ENCODE data around the gene HOXC9.
A peak's percentile ranks its signal among the peaks of the same experiment; 100 is the strongest.

The HOXC9 gene

DNA sequence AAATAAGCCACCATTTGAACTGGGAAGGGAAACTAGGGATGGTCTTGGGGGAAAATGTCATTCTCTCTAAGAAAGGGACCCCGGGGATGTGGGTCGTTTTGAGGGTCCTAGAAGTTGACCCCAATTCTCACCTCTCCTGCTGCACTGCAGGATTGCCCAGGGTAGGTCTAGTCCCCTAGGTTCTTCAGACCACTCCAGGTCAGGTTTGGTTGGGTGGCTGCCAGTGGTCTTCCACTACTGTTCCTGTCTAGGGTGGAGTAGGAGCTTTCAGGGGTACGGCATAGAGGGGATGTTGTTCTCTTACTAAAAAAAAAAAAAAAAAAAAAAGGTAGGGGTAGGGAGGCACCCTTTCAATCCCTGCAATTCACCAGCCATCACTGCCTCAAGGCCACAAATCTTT is 16.1 kb downstream of the HOXC9 start:
- no peak for DNase-seq

DNA sequence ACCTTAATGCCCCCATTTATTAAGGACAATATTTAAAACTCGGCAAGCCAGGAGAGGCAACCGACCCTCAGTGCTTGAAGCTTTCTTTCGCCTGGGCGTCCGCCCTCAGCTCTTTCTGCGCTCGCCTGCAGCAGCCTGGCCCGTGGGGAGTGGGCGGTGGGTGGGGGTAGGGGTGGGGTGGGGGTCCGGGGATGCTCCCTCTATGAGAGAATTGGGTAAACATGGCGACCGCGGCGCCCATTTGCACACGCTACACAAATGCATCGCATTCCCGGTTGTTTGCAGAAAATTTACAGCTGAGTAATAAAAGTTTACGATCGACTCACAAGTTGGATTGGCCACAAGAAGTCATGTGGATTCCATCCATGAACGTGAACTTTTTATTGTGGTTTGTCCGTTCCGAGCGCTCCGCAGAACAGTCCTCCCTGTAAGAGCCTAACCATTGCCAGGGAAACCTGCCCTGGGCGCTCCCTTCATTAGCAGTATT is 16.6 kb downstream of the HOXC9 start:
- DNase-seq = no peak

DNA sequence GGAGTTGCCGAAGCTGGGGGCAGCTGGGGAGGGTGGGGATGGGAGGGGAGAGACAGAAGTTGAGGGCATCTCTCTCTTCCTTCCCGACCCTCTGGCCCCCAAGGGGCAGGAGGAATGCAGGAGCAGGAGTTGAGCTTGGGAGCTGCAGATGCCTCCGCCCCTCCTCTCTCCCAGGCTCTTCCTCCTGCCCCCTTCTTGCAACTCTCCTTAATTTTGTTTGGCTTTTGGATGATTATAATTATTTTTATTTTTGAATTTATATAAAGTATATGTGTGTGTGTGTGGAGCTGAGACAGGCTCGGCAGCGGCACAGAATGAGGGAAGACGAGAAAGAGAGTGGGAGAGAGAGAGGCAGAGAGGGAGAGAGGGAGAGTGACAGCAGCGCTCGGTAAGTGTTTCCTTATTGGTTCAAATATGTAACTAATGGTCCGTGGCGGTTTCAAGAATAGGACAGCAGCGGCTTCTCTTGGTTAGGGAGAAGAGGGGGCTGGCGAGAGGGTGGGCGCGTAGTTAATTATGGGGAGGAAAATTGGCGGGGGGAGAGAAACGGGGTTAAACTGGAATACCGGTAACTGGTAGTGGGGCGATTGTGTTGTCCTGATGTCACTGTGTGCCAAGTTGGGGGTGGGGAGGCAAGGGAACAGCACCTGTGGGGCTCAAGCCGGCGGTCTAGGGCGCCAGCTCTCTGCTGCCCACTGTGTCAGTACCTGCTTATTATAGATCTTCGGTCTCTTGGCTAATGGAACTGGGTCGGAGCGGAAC is 17.2 kb downstream of the HOXC9 start:
- DNase-seq = no peak

DNA sequence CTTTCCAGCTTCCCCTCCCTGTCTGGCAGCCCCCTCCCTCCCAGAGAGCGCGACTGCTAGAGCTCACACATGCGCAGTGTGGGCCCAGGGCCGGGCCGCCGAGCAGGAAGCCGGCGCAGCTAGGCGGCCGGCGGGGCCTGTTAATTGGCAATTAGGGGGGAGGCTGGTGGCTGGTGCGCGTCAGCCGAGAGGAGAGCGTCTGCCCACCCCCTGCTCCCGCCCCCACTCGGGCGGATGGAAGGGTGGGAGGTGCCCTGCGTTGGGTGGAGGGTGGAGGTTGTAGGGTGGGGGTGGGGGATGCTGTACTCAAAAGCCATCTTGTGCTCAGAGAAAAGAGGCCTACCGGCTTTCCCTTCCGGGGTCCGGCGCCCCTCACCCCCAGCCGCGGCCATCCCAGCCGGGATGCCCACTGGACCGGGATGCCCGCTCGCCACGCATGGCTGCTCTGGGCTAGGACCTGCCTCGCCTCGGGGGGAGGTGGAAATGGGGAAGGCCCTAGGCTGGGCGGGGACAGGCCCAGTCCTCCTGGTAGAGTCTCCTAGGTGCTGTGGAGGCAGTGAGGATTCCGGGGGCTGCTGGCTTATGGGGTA is 18.0 kb downstream of the HOXC9 start:
- peak; percentile 84 for DNase-seq

DNA sequence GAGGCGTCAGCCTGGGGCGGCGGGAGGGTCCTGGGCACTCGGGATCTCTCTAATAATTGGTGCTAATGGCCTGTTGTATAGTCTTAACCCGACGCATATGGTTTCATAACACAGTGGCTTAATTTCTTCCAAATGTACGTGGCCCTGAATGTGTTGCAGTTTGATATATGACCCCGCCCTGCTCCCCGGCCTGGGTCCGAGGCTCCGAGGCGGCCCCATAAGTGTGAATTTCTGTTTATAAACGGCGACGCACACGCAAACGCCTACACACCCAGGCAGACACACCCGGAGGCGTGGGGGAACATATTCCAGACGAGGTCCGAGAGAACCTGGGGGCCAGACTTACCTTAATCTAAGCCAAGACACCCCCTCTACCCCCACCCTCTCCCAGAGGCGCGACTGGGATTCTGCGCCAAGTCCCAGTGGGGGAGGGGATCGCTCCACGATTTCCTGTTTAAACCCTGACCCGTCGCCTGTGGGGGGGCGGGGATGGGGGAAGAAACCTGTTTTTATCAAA is 18.6 kb downstream of the HOXC9 start:
- DNase-seq = no peak

DNA sequence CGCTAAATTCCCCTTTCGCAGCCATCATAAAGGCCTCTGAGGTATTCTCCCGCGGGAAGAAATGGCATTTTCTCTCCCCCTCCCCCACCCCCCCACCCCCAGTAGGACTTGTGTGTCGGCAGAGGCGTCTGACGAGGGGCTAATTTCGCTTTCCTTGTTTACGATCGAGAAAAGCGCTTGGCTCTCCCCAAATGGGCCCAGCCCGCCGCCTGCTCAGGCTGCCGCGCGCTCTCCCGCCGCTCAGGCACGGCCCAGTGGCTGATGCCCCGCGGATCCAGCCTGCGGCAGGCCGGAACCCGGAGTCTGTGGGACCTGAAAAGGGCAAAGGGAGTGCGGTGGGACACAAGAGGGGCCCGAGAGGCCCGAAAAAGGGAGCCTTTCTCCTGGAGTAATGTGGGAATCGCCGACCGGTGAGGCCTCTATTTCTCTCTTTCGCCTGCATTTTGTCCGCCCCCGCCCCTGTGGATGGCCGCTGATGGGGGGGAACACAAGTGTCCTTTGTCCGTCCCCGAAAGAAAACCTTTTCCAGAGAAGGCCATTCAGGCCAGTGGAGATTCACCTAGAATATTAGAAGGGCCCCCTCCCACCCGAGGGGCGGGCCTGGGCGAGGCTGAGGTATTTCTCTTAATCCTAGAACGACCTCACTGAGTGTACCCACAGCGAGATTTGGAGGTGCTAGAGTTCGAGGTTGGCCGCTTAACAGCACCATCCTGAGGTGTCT is 19.3 kb downstream of the HOXC9 start:
- DNase-seq = no peak

DNA sequence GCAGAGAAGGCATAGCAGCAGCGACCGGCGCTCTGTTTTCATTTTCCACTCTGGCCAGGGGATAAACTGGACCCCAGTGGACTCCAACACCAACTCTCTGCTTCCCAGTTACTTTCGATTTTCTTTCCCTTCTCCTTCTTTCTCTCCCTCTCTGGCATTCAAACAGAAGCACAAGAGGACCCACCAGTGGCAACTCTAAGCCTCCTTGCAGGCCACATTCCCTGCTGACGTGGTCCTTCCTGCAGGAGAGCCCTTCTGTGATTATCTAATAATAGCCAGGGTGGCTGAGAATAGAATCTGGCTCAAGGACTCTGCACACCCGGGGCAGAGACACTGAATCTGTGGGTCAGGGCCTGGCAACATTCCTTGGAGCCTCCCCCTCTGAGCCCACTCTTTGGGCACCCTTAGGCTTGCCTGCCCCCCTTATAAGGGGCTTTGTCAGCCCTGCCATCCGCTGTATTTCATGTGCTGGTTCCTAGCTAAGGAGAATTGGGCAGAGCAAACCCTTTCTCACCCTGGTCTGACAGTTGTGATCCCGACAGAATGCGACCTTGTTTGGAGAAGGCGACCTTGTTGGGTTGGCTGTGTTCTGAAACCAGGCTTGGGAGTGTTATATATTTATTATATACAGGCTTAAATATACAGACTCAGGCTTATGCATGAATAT is 20.1 kb downstream of the HOXC9 start:
- no peak for DNase-seq

DNA sequence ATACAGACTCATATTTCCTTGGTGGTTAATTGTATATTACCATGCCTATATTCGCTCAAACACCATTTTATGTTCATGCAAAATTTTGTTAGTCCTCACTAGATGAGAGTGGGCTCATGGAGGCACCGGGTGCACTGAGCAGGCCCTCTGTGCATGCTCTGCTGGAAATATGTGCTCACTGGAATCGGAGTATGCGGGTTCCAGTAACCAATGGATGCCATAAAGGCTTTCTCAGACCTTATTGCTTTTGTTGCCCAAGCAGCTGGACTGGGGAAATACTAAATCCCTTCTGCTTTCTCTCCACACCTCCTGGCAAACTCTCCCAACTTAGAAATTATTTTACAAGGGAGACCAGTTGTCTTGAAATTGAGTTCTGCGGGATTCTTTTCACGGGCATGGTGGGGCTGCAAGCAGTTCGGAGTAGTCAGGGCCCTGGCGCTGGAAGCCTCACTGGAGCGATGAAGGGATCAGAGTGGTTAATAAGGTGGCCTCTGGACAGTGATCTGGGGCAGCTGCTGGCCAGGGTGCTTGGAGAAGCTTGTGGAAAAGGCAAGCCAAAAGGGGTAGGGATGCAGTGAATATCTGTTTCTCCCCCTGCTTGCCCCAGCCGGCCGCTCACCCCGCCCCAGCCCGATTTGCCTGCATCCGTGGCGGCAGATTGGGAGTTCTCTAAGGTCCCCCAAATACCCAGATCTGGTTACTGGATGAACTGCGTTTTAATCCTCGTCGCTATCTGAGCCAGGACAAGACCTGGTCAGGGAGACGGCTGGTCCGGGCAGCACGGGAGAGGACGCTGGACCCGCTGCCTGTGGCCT is 20.8 kb downstream of the HOXC9 start:
- DNase-seq = no peak

DNA sequence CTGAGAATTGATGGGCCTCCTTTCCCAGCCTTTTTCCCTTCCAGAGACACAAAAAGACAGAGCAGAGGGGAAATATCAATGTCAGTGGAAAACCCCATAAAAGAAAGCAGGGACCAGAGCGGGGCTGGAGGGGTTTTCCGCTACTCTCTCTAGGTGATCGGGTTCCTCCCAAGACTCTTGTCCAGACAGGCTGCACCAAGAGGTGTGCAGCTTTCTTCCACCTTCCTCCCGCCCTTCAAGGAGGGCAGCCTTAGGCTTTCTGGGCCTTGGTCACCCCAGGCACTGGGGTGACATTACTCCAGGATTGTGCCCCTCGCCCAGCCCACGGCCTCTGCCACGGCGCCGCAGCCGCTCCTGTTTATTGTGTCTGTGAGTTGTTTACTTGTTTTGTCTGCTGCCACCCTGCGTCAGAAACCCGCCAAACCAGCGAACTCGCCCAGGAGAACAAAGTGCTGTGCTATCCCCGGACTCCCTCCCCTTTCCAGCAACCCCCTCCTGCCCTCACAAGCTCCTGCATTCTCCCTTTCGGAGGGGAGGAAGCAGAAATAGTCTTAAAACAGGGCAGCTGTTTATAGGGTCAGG is 21.6 kb downstream of the HOXC9 start:
- DNase-seq = no peak

DNA sequence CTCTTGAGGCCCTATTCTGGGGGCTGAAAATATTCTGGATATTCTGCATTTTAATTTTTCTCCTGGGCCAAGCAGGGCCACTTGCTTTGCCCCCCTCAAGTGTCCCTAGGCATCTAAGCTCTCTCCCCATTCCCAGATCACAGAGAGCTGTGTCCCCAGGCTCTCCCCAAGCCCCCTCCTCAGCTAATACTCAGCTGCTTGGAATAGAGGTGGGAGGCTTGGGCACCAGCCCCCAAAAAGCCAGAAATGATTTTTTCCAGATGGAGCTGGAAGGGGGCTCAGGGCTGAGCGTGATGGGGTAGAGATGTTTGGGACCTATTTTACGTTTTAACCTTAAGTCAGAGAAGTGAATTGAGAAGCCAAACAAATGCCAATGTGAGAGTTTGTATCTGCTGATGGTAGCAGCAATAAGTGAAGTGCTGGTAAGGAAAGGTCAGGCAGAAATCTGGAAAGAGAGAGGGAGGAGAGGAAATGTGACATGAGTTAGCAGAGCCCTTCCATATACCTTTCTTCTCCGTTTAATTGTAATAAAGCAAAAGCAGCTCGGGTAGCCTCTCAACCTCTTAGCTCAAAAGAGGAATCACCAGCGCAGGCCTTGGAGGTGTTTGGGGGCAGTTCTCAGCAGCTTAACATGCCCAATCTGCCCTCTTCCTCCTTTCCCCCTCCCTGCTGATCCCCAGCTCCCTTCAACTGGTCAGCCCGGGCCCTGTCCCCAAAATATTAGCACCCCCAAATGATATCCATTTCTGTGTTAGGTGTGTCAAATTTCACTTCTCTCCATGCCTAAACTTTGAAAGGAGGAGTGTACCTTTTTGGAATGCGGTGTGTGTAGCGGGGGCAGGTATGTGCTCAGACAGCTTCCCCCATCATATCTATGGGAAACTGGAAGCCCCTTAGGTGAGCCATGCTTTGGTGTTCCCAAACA is 23.3 kb downstream of the HOXC9 start:
- DNase-seq = no peak

DNA sequence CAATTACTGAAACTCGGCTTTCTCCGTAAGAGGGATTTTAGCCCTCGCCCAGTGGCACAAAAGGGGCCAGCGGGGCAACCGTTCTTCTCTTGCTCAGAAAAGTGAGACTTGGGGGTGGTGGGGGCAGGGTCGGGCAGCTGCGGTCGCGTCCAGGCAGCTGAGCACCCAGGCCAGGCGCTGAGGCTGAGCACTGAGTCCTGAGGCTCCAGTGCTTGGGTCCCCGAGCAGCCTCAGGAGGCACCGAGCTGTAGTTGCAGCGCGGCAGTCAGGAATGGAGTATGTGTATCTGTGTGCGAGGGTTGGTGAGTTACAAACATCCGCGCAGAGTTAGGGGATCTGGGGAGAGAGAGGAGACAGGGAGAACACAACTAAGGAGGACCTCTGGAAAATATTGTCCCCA is 24.2 kb downstream of the HOXC9 start:
- DNase-seq = no peak

DNA sequence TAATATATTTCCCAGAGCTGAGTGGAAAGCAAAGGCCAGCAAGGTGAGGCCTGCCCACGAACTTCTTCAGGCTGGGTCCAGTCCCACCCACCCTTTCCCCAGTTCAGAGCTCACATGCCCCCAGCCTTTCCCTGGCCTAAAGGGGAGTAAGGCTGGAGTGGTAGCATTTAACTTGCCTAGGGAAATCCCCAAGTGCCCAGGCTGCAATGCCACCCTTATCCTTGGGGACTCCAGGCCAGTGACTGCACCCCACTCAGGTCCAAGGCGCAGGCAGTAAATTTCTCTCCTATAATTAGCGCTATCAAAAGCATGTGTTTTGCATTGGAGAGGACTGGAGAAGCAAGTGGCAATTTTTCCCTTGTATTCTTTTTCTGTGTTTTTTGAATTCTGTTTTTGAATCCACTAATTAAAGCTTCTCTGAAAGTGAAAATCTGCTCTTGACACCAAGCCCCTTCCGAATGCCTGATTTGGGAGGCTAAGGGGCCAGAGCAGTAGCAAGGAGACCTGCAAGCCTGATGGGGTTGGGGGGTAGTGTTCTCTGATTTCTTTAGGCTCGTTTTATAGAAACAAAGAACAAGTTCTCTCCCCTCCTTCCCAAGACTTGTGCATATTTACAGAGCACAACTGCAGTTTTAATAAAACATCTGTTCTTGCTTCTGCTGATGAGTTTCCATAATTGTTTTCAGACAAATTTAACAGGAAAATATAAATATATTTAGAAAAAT is 24.8 kb downstream of the HOXC9 start:
- DNase-seq = no peak

DNA sequence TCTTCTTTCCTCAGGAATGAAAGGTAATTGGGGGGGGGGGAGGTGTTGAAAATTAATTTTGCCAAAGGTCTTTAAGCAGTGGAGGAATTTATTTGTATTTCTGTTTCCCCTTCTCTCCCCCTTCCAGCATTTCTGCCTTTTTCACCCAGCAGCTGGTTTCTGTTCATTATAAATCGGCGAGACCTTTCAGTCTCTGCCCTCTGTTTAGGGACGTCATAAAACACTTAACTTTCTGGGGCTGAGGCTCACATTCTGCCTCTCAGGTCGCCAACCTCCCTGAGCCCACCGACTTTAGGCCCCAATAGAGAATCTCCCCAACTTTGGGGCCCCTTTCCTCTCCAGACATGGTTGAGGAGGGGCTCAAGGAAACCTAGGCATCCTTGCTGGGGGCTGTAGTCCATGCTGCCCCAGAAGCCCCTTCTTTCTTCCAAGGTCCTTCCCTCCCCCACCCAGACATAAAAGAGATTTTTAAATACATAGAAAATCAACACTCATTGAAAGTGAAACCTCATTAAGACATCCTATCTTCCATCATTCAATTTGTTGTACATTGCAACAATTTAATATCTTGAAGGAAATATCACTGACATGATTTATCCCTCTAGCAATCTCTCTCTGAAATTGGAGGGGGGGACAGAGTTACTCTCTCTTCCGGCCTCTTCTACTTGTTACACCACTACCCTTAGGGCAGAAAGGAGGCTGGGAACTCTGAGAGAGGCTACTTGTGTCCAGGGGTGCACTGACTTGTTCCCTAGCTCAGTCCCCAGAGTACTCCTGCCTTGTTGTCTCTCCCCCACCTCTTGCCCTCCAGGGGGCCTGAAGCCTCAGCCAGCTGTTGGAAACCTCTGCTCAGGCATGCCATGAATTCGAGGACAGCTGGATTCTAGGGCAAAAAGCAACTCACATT is 25.8 kb downstream of the HOXC9 start:
- no peak for DNase-seq

DNA sequence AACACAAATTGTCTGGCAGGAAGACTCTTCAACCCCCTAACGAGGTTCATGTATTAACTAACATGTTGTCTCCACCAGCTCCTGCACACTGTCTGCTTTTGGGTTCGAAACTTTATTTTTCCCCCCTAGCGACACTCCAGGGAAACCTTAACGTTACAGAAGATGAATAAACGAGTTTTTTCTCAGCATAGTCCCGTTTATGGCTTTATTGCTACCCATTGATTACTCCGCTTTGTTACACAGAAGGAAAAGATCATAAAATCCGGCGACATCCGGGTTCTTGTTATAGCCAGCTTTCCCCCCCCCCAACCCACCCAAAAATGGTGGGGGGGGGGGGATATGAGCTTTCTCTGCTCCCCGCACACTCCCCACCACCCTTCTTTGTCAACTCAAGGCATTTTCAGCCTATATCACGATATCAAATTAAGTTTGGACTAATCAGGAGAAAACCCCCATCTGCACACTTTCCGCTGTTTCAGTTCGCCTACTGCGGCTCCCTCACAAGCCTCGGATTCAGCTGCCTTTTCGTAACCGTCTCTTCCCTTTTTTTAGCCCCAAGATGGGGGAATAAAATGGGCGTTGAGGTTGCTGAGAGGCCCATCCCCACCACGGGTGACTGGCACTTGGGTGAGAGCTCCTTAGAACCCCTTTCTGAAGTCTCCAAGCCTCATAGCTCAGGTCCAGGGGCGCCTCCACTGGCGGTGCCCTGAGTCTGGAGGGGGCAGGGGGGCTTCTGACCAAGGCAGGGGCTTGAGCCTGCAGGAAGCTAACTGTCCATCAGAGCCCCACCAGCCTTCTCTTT is 26.9 kb downstream of the HOXC9 start:
- DNase-seq = no peak

DNA sequence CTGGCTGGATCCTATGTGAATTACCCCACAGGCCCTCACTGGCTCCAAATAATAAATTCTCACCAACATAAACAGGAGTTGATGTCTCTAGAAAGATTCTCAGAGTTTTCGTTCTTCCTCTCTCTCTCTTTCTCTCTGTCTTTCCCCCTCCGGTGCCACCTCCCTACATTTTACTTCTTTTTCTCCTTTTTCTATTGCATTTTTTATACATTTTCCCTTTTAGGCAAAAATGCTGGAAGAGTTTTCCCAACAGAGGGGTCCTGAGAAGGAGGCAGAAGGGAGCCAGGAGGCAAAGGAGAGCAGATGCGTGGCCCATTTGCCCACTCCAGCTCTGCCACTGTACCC is 27.5 kb downstream of the HOXC9 start:
- DNase-seq = no peak

DNA sequence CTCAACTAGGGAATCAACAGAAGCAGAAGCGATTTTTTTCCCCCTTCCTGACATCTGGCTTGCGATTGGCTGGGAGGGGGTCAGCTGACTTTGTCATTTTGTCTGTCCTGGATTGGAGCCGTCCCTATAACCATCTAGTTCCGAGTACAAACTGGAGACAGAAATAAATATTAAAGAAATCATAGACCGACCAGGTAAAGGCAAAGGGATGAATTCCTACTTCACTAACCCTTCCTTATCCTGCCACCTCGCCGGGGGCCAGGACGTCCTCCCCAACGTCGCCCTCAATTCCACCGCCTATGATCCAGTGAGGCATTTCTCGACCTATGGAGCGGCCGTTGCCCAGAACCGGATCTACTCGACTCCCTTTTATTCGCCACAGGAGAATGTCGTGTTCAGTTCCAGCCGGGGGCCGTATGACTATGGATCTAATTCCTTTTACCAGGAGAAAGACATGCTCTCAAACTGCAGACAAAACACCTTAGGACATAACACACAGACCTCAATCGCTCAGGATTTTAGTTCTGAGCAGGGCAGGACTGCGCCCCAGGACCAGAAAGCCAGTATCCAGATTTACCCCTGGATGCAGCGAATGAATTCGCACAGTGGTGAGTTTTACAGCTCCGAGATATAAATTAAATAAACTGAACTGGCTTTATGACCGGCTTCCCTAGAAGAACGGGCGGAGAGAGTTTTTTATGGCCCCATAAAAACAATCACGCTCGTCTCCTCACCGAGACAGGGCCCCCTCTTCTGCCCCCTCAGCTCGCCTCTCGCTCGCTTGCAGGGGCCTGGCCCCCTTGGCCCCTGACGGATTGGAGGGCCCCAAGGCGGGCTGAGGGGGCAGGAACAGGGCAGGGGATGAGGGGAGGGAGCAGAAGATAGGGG is 28.6 kb downstream of the HOXC9 start, which contains the start of gene HOXC6:
TSS of gene HOXC6 (plus strand) at position 127 of the 888 bp plus-strand sequence. CDS start at position 209, 82 bp downstream.
- no peak for DNase-seq

Measured in activated CD4-positive, alpha-beta T cell treated with anti-CD3 and anti-CD28 coated beads, Interleukin-2, Interleukin-6, amounts not matched to agents 100 ng/mL and 50 ng/mL, durations not matched to agents 16 hours and 8 hours (primary cell).